ENCODE data around the gene KDM4D. TPM values are rescaled to one million over a fixed set of nuclear protein-coding genes. Genes with fewer than 3 reads are reported as not detected.

KDM4D gene
- polyA plus RNA-seq, 6 donors from 2014 or later = 0.24 to 3.8 (median 1.4) TPM

Other genes starting within 250 kb of the KDM4D start
- gene AMOTL1, start 205.4 kb upstream of the KDM4D start, polyA plus RNA-seq (ENCODE audit: low read depth in 6 of 6) = under 1 TPM in 2 of 6 donors, not detected in 4; 0.07 to 0.15 TPM
- 10 to 100 TPM; 42.0 to 68.2 (median 56.8) TPM for gene CWC15, start 153 bp upstream of the KDM4D start, polyA plus RNA-seq (ENCODE audit: low read depth in 6 of 6)
- gene KDM4E, start 51.5 kb downstream of the KDM4D start, polyA plus RNA-seq (ENCODE audit: low read depth in 6 of 6) = not detected
- gene KDM4F, start 75.7 kb downstream of the KDM4D start, polyA plus RNA-seq (ENCODE audit: low read depth in 6 of 6) = not detected
- gene SRSF8, start 93.2 kb downstream of the KDM4D start, polyA plus RNA-seq (ENCODE audit: low read depth in 6 of 6) = 100 to 1,000 TPM in 5 of 6 donors, 10 to 100 TPM in 1; 93.9 to 128 (median 108) TPM
- 10 to 100 TPM in 5 of 6 donors, 1 to 10 TPM in 1; 3.8 to 25.1 (median 21.7) TPM for gene ENDOD1, start 116.1 kb downstream of the KDM4D start, polyA plus RNA-seq (ENCODE audit: low read depth in 6 of 6)

Measured in naive B cell (primary cell).